Fibroblast of lung (primary cell): ENCODE data around the gene HCST.

Experiments
- CTCF ChIP-seq, 2 donors: IDR thresholded peaks in 1 of 2; conservative IDR thresholded peaks in 1 of 2; 1 replicate in 1 of 2; 2 replicates in 1 of 2; pipeline ENCODE4 v1.5.1; 2011 to 2012; ENCODE audit warnings: low read length in 2 of 2, control low read depth in 1 of 2, inconsistent platforms in 1 of 2, low read depth in 1 of 2, mild to moderate bottlenecking in 1 of 2
- EZH2 ChIP-seq: IDR thresholded peaks from 2 replicates; pipeline ENCODE4 v1.5.1; 2012; ENCODE audit warnings: low read length, control low read depth, mild to moderate bottlenecking; ENCODE audit errors: missing control alignments

DNA sequence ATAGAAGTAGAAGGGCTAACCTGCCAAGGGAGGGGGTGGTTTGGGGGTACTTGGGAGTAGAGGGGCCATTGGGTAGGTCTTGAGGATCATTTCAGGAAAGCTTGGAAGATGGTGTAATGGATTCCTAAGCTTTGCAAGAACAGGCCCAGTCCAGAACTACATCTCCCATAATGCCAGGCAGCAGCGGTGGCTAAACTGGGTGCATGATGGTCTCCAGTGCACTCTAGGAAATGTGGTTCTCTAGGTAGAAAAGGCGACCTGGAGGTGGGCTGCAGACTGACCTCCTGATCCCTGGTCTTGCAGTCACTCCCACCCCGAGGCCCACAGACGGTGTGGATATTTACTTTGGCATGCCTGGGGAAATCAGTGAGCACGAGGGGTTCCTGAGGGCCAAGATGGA is 30.1 kb upstream of the HCST start:
- TF ChIP-seq CTCF (conservative IDR thresholded peaks at IDR 0.05 in 1 of 2, IDR thresholded peaks at IDR 0.05 in 1 of 2; ENCODE audit: low read depth in 1 of 2, low read length in 2 of 2): no peak
- TF ChIP-seq EZH2: no peak
